Hepatocyte (in vitro differentiated cells): ENCODE measurements around the gene CDYL.

Source experiments
- EZH2 ChIP-seq: fragments of 200-600 bp; sonication (generic); IDR thresholded peaks from 2 replicates; pipeline ENCODE4 v1.6.1; 2016; ENCODE audit warnings: antibody characterized with exemption, mild to moderate bottlenecking, borderline replicate concordance
- TF ChIP-seq, protein P1 (sequence below): fragments of 200-600 bp; sonication (generic); IDR thresholded peaks from 2 replicates; pipeline ENCODE4 v1.5.1; 2016; ENCODE audit warnings: antibody characterized with exemption, mild to moderate bottlenecking; ENCODE audit not compliant: poor library complexity

DNA sequence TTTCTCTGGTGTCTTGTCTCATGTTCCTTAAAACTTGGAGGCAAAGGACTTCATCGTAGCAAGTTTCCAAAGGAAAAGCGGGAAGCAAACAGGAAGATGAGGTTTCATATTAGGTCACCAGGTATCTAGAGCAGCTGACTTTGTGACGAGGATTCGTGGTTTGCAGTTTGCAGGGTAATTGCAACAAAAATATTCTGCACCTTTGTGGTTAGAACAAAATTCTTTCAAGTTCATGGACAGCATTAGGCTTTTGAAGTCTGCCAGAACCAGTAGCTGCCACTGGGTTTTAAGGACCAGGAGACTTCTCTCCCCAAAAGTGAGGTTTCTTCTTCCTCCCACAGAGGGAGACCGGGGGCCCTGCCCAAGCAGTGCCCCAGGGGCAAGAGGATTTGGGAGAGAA, 164.2 kb downstream of the CDYL start:
- TF ChIP-seq, protein P1, sequence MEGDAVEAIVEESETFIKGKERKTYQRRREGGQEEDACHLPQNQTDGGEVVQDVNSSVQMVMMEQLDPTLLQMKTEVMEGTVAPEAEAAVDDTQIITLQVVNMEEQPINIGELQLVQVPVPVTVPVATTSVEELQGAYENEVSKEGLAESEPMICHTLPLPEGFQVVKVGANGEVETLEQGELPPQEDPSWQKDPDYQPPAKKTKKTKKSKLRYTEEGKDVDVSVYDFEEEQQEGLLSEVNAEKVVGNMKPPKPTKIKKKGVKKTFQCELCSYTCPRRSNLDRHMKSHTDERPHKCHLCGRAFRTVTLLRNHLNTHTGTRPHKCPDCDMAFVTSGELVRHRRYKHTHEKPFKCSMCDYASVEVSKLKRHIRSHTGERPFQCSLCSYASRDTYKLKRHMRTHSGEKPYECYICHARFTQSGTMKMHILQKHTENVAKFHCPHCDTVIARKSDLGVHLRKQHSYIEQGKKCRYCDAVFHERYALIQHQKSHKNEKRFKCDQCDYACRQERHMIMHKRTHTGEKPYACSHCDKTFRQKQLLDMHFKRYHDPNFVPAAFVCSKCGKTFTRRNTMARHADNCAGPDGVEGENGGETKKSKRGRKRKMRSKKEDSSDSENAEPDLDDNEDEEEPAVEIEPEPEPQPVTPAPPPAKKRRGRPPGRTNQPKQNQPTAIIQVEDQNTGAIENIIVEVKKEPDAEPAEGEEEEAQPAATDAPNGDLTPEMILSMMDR = no peak
- no peak for TF ChIP-seq EZH2
